Activated T-helper 1 cell treated with anti-CD3 and anti-CD28 coated beads, Interleukin-2, amount 50 U/mL, for 16 hours (primary cell): Measurements from ENCODE around the gene XRCC5.

Source experiments
- DNase-seq, 2 donors: peaks; one replicate each; pipeline ENCODE4 v3.0.0-alpha.2; 2020; ENCODE audit warnings: low read depth in 1 of 2, low spot score in 1 of 2

The XRCC5 gene

GRCh38 chr2:216151313-216152025 is 42.3 kb downstream of the XRCC5 start:
- no peak for DNase-seq

GRCh38 chr2:216155954-216156353 is 46.8 kb downstream of the XRCC5 start:
- no peak for DNase-seq

GRCh38 chr2:216156822-216157221 is 47.7 kb downstream of the XRCC5 start:
- DNase-seq: no peak

GRCh38 chr2:216159144-216159543 is 50.0 kb downstream of the XRCC5 start:
- DNase-seq: no peak

- DNase-seq: no peak
Observed at GRCh38 chr2:216159646-216160045, 50.5 kb downstream of the XRCC5 start.

GRCh38 chr2:216160786-216161185 is 51.6 kb downstream of the XRCC5 start:
- DNase-seq: no peak

GRCh38 chr2:216161967-216162366 is 52.8 kb downstream of the XRCC5 start:
- no peak for DNase-seq

- DNase-seq: no peak
Observed at GRCh38 chr2:216163518-216163917, 54.4 kb downstream of the XRCC5 start.

- no peak for DNase-seq
Observed at GRCh38 chr2:216164087-216164486, 54.9 kb downstream of the XRCC5 start.

GRCh38 chr2:216164576-216164975 is 55.4 kb downstream of the XRCC5 start:
- DNase-seq: no peak

GRCh38 chr2:216165711-216166110 is 56.6 kb downstream of the XRCC5 start:
- no peak for DNase-seq

- DNase-seq: no peak
Observed at GRCh38 chr2:216169087-216169486, 59.9 kb downstream of the XRCC5 start.

GRCh38 chr2:216170076-216170763 is 61.1 kb downstream of the XRCC5 start:
- DNase-seq: no peak

GRCh38 chr2:216171011-216171410 is 61.9 kb downstream of the XRCC5 start:
- DNase-seq: no peak

GRCh38 chr2:216172493-216172892 is 63.3 kb downstream of the XRCC5 start:
- DNase-seq: no peak

GRCh38 chr2:216179015-216179414 is 69.9 kb downstream of the XRCC5 start:
- no peak for DNase-seq

GRCh38 chr2:216181351-216181750 is 72.2 kb downstream of the XRCC5 start:
- DNase-seq: no peak

- DNase-seq: no peak
Observed at GRCh38 chr2:216181953-216182461, 72.9 kb downstream of the XRCC5 start.

GRCh38 chr2:216183462-216183861 is 74.3 kb downstream of the XRCC5 start:
- no peak for DNase-seq

GRCh38 chr2:216188559-216188850 is 79.4 kb downstream of the XRCC5 start:
- no peak for DNase-seq

- no peak for DNase-seq
Observed at GRCh38 chr2:216188956-216189355, 79.8 kb downstream of the XRCC5 start.

GRCh38 chr2:216189410-216189809 is 80.3 kb downstream of the XRCC5 start:
- DNase-seq: no peak

- no peak for DNase-seq
Observed at GRCh38 chr2:216192181-216192580, 83.0 kb downstream of the XRCC5 start.
